Common myeloid progenitor, CD34-positive (primary cell): ENCODE data around the gene SUN1.
"Not testable (repeated sequence)": the region's sequence is repeated elsewhere in the genome, so short reads cannot be mapped to it uniquely, and the experiment has no call there.

Experiments used
- CTCF ChIA-PET: fragments of 350-600 bp; sonication (Branson Sonifier 250); formaldehyde crosslinking; loops from one replicate; lab custom pipeline; 2021; ENCODE audit warnings: antibody characterized with exemption; lab: Charles Lee
- POLR2A ChIA-PET: fragments of 350-600 bp; sonication (Branson Sonifier 250); formaldehyde crosslinking; loops from one replicate; lab custom pipeline; 2021; ENCODE audit warnings: antibody characterized with exemption; lab: Charles Lee
- DNase-seq, 3 donors: peaks; one replicate each; pipeline versions ENCODE4 v3.0.0 to v3.0.0-alpha.2; 2013
- H3K27ac ChIP-seq, 2 experiments: 1 replicate in 1 of 2; 2 replicates in 1 of 2; pipeline ENCODE4 v1.7.0; 2013; ENCODE audit warnings: inconsistent platforms in 2 of 2, low read length in 2 of 2, mild to moderate bottlenecking in 2 of 2, low read depth in 1 of 2, moderate library complexity in 1 of 2; ENCODE audit not compliant: severe bottlenecking in 2 of 2, insufficient read depth in 1 of 2, poor library complexity in 1 of 2
- H3K27me3 ChIP-seq, 5 experiments: replicated peaks in 2 of 5; 1 replicate in 3 of 5; 2 replicates in 2 of 5; pipeline versions ENCODE4 v1.6.1 to v1.7.0; 2013; ENCODE audit warnings: low read length in 4 of 5, mild to moderate bottlenecking in 2 of 5, moderate library complexity in 2 of 5, inconsistent platforms in 1 of 5; ENCODE audit not compliant: insufficient read depth in 5 of 5, control insufficient read depth in 4 of 5
- H3K36me3 ChIP-seq, 4 experiments: 1 replicate in 2 of 4; 2 replicates in 2 of 4; pipeline versions ENCODE4 v1.6.1 to v1.7.0; 2013; ENCODE audit warnings: low read length in 3 of 4, control low read depth in 1 of 4, mild to moderate bottlenecking in 1 of 4; ENCODE audit not compliant: control insufficient read depth in 4 of 4, insufficient read depth in 4 of 4
- H3K4me1 ChIP-seq, 4 experiments: 1 replicate in 3 of 4; 2 replicates in 1 of 4; pipeline versions ENCODE4 v1.6.1 to v1.7.1; 2013; ENCODE audit warnings: low read length in 3 of 4, mild to moderate bottlenecking in 3 of 4, control low read depth in 1 of 4, inconsistent platforms in 1 of 4, moderate library complexity in 1 of 4; ENCODE audit not compliant: control insufficient read depth in 4 of 4, insufficient read depth in 4 of 4; ENCODE audit errors: control extremely low read depth in 1 of 4
- H3K4me3 ChIP-seq, 7 experiments: 1 replicate in 4 of 7; 2 replicates in 3 of 7; pipeline versions ENCODE4 v1.5.1 to v1.7.0; 2013; ENCODE audit warnings: mild to moderate bottlenecking in 7 of 7, low read length in 6 of 7, moderate library complexity in 6 of 7, inconsistent platforms in 2 of 7, low read depth in 2 of 7, control low read depth in 1 of 7; ENCODE audit not compliant: insufficient read depth in 4 of 7, control insufficient read depth in 1 of 7; ENCODE audit errors: extremely low read depth in 1 of 7
- H3K9me3 ChIP-seq, 5 experiments: 1 replicate in 4 of 5; 2 replicates in 1 of 5; pipeline versions ENCODE4 v1.6.1 to v1.7.1; 2013; ENCODE audit warnings: low read length in 4 of 5, mild to moderate bottlenecking in 2 of 5, inconsistent platforms in 1 of 5, low read depth in 1 of 5, moderate library complexity in 1 of 5; ENCODE audit not compliant: control insufficient read depth in 4 of 5, insufficient read depth in 2 of 5; ENCODE audit errors: control extremely low read depth in 1 of 5
- WGBS: methylation state at CpG from one replicate; pipeline ENCODE4 v1.1.5; 2013; ENCODE audit not compliant: insufficient coverage; 5-methylcytosine and 5-hydroxymethylcytosine counted together

Gene SUN1

DNA sequence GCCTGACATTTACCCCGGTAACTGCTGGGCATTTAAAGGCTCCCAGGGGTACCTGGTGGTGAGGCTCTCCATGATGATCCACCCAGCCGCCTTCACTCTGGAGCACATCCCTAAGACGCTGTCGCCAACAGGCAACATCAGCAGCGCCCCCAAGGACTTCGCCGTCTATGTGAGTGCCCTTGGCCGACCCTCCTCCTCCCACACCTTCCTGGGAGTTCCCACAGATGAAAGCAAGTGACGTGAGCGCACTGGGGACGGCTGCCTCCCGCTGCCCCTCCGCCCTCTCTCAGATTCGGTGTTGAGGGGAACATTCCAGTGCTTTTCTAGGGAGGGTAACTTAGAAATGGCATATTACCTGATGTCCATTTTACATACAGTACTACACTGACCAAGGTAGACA, 37.1 kb downstream of the SUN1 start:
- 93% methylated on average over 13 of the region's 14 CpGs for WGBS
- ChIA-PET CTCF (no interaction called here), POLR2A (no interaction called here)
- DNase-seq, result no peak
- Histone ChIP-seq H3K9me3 (no peaks in the 10 kb centered on the region), H3K4me3 (no peak overlapping the region), H3K27me3 (no peaks in the 10 kb centered on the region), H3K4me1 (peaks cover 0 to 11% (median 9%) of the 10 kb centered on the region in 4 experiments), H3K36me3 (peaks cover 5 to 50% (median 35%) of the 10 kb centered on the region in 4 experiments), H3K27ac (no peak overlapping the region)

DNA sequence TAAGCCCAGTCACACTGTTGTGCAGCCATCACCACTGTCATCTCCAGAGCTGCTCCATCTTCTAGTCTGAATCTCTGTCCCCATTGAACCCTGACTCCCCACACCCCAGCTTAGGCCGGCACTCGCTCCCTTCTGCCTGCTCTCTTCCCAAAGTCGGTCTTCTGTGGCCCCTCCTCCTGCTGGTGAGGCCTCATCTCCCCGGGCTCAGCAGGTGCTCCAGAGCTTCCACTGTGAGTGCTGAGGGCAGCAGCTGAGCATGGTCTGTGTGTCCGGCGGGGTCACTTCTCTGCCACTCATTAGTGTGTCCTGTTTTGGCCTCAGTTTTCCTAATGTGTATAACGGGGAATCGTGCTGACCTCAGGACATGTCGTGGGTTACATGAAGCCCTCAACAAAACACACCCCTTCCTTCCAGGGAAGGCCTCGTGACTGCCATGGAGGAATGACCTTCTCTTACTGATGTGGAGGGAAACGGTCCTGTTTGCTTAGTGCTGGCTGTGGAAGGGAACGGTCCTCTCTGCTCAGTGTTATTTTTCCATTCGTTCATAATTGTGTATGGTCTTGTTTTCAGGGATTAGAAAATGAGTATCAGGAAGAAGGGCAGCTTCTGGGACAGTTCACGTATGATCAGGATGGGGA, 39.7 kb downstream of the SUN1 start:
- H3K9me3 ChIP-seq, result no peaks in the 10 kb centered on the region
- peaks cover 3 to 39% (median 22%) of the 10 kb centered on the region in 4 experiments for H3K36me3 ChIP-seq
- H3K4me3 ChIP-seq, result no peak overlapping the region
- H3K4me1 ChIP-seq, result peaks cover 0 to 17% (median 12%) of the 10 kb centered on the region in 4 experiments
- WGBS, result 95% methylated on average over 11 of the region's 14 CpGs
- no peak for DNase-seq
- H3K27me3 ChIP-seq, result no peaks in the 10 kb centered on the region
- ChIA-PET POLR2A (no interaction called here), CTCF (interaction anchor here (0.9 to 2.1 kb wide), 14 partner anchors 12 to 134 kb away, joined by 3 to 12 read pairs (median 4); no protein-coding TSS in a partner anchor)
- no peak overlapping the region for H3K27ac ChIP-seq

DNA sequence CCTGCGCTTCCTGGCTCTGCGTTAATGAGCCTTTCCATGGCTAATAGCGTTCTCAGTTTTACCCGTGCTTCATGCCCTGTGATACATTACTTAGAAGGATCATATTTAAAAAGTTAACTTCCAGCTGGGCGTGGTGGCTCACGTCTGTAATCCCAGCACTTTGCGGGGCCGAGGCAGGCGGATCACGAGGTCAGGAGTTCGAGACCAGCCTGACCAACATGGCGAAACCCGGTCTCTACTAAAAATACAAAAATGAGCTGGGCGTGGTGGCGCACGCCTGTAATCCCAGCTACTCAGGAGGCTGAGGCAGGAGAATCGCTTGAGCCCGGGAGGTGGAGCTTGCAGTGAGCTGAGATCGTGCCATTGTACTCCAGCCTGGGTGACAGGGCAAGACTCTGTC, 40.4 kb downstream of the SUN1 start:
- H3K27ac ChIP-seq, DNase-seq, H3K27me3 ChIP-seq, POLR2A ChIA-PET, H3K9me3 ChIP-seq, H3K4me3 ChIP-seq: not testable (repeated sequence)
- peaks cover 3 to 33% (median 15%) of the 10 kb centered on the region in 4 experiments for H3K36me3 ChIP-seq
- CTCF ChIA-PET, result interaction anchor here (0.6 to 2.1 kb wide), 21 partner anchors 10 to 135 kb away, joined by 3 to 15 read pairs (median 4); partner anchors contain the start of gene SUN1
- WGBS, result 98% methylated on average over 18 of the region's 19 CpGs
- peaks cover 0 to 18% (median 12%) of the 10 kb centered on the region in 4 experiments for H3K4me1 ChIP-seq

DNA sequence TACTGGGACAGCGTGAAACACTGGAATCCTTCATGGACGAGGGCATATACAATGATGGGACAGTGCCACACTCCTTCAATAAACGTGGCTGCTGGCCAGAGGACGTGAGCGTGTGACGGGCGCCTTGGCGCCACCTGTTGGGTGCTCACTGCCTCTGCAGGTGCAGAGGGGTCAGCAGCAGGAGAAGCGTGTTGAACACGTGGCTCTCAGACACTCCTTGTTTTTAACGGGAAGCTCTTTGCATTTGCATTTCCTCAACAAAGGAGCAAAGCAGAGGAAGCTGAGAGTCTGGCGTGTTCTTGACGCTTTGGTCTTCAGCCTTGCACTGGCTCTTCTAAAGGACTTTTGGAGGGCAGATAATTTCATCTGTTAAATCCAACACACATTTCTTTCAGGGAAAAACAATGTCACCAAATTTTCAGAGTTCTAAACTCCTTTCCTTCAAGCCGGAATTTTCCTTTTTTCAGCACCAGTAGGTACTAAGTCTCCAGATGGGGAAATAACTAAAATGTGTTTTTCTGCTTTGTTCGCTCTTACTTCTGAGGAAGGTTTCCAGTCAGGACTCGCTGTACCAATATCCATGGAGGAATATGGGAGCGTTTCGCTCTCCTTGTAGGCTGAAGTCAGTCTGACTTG, 41.2 kb downstream of the SUN1 start:
- Histone ChIP-seq H3K27ac (peak overlapping the region in 1 of 2 experiments; percentile 60), H3K36me3 (peaks cover 3 to 27% (median 11%) of the 10 kb centered on the region in 4 experiments), H3K4me3 (no peak overlapping the region), H3K4me1 (peaks cover 2 to 25% (median 19%) of the 10 kb centered on the region in 4 experiments), H3K27me3 (no peaks in the 10 kb centered on the region), H3K9me3 (no peaks in the 10 kb centered on the region)
- 31% methylated on average over 17 of the region's 18 CpGs for WGBS
- ChIA-PET POLR2A (interaction anchor here (0.6 kb wide), 1 partner anchor 63 kb away, joined by 3 read pairs; no protein-coding TSS in a partner anchor), CTCF (interaction anchor here (0.7 to 2.1 kb wide), 19 partner anchors 16 to 153 kb away, joined by 3 to 15 read pairs (median 4); partner anchors contain the start of gene SUN1)
- peak; percentile 80 to 83 (median 81) for DNase-seq

- POLR2A ChIA-PET, result interaction anchor here (0.6 kb wide), 1 partner anchor 63 kb away, joined by 3 read pairs; no protein-coding TSS in a partner anchor
- 95% methylated on average over 3 of the region's 9 CpGs for WGBS
- H3K27ac ChIP-seq, result no peak overlapping the region
- no peak overlapping the region for H3K4me3 ChIP-seq
- H3K36me3 ChIP-seq, result peaks cover 3 to 30% (median 11%) of the 10 kb centered on the region in 4 experiments
- H3K4me1 ChIP-seq, result peaks cover 2 to 31% (median 20%) of the 10 kb centered on the region in 4 experiments
- CTCF ChIA-PET, result interaction anchor here (1.0 to 2.1 kb wide), 16 partner anchors 23 to 153 kb away, joined by 3 to 15 read pairs (median 6); no protein-coding TSS in a partner anchor
- no peaks in the 10 kb centered on the region for H3K27me3 ChIP-seq
- no peak for DNase-seq
- H3K9me3 ChIP-seq, result no peaks in the 10 kb centered on the region
Measured at GRCh38 chr7:874031-874749, 41.9 kb downstream of the SUN1 start.

- no peaks in the 10 kb centered on the region for H3K9me3 ChIP-seq
- H3K36me3 ChIP-seq, result peaks cover 0 to 31% (median 10%) of the 10 kb centered on the region in 4 experiments
- POLR2A ChIA-PET, result interaction anchor here (0.6 kb wide), 1 partner anchor 10 kb away, joined by 3 read pairs; no protein-coding TSS in a partner anchor
- H3K4me3 ChIP-seq, result no peak overlapping the region
- H3K27ac ChIP-seq, result no peak overlapping the region
- no peak for DNase-seq
- WGBS, result 100% methylated on average over 6 of the region's 7 CpGs
- H3K4me1 ChIP-seq, result peaks cover 2 to 31% (median 20%) of the 10 kb centered on the region in 4 experiments
- no peaks in the 10 kb centered on the region for H3K27me3 ChIP-seq
- CTCF ChIA-PET, result interaction anchor here (0.9 to 1.8 kb wide), 10 partner anchors 10 to 91 kb away, joined by 3 to 5 read pairs (median 4); partner anchors contain the start of gene SUN1
Measured at GRCh38 chr7:875051-875450, 42.8 kb downstream of the SUN1 start.
